HG03039 (cell line): Measurements from ENCODE around the gene ADAR.

Source experiments
- ATAC-seq: cut with Tn5 transposase; IDR thresholded peaks from one replicate; pipeline ENCODE4 v1.9.1; 2021; ENCODE audit warnings: mild to moderate bottlenecking, moderate library complexity; ENCODE audit not compliant: unreplicated experiment

ADAR gene

DNA sequence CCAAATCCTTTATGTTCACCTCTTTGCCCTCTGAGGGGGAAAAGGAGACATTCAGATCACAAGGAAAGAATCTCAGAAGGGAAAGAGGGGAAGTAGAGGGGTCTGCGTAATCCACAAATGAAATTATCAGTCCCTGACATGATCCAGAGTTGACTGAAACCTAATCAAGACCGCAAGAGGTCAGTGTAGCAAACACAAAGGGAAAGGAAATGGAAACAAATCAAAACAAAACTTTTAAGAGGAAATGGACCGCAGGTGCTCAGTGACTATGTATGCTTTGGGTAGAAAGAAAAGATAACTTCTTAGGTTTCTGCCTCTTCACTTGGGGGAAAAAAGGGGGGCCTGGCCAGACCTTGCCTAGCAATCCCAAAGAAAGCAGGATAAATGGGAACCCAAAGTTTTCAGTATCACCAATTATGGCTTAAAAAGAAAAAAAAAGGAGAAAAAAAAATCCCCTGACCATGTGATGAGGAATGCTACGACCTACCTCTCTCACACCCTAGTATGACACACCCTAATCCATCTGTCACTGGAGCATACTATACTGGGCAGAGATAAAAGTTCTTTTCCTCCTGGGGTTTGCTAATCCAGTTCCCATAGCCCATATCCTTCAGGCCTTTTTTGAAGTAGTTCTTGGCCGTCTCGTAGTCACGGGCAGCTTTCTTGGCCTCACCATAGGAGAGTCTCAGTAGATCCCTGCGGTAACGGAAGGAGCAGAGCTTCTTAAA is 23.6 kb downstream of the ADAR start:
- no peak for ATAC-seq

DNA sequence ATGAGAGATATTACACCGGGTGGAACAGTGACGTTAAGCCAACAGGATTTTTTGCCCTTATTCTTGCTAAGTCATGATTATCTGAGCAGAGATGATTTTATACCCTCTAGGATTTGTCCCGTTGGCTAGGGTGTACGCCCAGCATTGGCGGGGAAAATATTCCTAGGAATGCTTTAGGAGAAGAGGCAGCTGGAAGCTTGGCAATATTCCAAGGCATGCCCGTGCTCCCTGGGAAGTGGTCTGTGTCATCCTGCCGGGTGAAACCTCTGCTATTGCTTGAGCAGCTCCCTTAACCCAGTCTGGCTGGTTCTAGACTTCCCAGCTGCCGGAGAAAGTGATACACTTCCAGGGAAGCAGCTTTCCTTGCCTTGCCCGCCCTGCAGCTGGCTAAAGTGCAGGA is 24.2 kb downstream of the ADAR start:
- ATAC-seq: no peak

DNA sequence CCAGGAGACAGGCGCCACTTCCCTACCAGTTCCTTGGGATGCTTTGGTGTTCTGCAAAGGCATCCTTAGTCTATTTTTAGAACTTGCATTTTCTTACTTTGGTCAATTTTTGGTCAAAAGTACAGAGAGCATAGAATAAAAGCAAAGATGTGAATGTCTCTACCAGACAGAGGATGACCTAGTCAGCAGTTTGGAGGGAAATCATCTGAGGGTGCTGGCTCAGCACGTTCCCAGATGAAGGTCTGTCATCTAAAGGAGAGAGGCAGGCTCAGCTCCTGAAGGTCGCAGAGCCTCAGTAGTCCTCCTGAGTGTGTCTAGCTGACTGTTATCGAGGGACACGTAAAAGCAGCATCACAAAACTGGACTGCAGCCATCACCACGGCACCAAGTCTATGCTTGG is 25.1 kb downstream of the ADAR start:
- ATAC-seq: no peak

DNA sequence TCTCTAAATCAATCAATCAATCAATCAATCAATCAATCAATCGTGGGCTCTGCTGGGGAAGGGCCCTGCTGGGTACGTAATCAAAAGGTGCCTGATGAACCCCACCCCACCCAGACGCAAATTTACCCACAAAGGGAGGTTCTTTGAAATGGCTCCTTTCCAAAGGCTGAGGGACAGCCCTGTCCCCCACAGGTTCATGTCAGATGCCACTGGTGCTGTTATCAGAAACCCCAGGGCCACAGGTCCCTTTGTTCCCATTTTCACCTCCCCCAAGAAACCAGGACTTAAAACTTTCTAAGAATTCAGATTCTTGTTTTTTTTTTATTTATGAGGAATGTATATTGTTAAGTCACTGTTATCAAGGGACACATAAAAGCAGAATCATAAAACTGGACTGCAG is 26.2 kb downstream of the ADAR start:
- ATAC-seq: no peak

DNA sequence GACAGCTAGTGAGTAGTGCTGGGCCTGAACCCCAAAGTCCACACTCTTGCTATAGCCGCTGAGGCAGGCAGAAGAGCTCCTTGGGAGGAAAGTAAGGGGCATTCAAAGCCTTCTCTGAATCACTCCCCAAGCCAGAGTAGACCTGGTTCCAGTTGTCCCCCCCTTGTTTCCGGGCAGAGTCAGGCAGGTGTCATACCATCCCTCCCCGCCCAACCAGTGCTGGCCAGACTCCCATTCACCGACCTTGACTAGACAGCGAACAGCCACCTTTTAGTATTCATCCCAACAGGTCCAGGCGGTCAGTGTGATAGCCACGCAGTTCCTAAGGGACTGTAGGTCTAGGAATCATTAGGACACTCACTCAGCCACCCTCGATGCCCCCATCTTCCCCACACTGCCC is 28.6 kb downstream of the ADAR start:
- no peak for ATAC-seq

DNA sequence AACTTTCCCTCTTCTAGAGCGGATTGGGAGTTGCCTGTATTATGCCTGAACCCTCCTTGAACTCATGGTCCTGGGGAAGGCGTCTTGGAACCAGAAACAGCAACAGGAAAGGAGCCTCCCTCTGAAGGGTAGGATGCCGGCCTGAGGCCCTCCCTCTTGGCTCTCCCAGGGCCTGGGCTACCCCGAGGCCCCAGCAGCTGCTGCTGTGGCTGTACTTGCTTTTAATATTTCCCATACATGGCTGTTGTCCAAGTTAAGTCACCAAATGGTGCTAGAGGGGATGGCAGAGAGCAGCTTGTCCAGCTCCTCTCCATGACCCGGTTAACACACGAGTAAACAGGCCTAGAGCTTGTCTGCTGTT is 29.9 kb downstream of the ADAR start:
- ATAC-seq: no peak

DNA sequence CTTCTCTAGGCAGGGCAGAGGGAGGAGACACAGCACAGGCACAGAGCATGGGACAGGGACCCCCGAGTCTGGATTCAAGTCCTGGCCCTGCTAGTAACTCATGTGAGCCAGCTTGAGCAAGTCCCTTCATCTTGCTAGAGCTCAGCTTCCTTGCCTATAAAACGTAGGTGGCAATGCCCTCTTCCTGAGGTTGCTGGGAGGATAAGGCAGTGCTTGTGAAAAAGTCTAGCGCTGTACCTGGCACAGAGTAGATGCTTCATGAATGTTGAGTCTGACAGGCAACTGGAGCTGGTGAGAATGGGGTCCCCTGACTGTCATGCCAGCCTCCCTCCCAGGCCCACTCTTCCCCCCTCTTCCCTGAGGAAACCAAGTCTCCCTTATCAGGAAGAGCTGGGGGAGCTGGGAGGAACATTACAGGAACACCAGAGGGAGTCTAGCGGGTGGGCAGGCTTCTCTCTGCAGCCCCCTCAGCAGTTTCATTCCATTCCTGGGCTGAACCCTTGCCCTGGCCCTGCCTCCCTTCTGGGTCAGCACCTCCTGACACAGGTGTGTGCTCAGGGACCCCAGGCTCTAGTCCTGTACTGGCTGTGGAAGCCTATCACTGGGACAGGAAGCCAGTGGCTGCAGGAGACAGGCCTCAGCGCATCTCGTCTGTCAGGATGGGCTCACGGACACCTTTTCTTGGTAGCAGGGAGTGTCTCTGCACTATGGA is 30.5 kb downstream of the ADAR start:
- ATAC-seq: no peak

DNA sequence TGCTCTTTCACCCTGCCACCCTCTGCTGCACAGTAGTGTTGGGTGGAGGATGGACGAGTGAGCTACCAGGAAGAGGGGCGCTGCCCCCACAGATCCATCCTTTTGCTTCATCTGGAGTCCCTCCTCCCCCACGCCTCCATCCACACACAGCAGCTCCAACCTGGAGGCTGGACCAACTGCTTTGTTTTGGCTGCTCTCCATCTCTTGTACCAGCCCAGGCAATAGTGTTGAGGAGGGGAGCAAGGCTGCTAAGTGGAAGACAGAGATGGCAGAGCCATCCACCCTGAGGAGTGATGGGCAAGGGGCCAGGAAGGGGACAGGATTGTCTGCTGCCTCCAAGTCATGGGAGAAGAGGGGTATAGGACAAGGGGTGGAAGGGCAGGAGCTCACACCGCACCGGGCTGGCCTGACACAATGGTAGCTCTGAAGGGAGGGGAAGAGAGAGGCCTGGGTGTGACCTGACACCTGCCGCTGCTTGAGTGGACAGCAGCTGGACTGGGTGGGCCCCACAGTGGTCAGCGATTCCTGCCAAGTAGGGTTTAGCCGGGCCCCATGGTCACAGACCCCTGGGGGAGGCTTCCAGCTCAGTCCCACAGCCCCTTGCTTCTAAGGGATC is 31.9 kb downstream of the ADAR start:
- no peak for ATAC-seq

DNA sequence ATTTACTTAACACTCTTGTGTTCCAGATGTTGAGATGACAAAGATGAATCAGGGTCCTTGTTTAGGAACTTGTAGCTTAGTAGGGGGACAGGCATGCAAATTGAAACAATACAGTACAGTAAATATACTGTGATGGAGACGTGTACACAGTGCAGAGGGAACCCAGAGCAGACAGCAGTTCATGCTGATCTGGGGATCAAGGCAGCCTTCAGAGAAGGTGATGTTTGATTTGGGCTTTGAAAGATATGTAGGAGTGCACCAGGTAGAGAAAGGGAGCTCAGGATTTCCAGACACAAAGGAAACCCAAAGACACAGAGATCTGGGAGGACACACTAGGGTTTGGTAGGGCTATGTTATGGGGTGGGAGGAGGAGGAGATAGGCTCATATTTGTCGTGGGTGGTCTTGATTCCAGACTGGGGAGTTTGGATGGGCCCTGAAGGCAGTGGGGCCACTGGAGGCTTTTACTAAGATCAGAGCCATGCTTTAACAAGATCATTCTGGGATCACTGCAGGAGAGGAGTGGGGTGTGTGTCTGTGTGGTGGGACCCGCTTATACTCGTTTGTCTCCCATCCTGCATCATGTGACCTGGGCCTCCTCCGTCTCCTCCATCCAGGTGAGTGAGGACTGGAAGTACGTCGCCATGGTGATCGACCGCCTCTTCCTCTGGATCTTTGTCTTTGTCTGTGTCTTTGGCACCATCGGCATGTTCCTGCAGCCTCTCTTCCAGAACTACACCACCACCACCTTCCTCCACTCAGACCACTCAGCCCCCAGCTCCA is 32.6 kb downstream of the ADAR start:
- no peak for ATAC-seq

DNA sequence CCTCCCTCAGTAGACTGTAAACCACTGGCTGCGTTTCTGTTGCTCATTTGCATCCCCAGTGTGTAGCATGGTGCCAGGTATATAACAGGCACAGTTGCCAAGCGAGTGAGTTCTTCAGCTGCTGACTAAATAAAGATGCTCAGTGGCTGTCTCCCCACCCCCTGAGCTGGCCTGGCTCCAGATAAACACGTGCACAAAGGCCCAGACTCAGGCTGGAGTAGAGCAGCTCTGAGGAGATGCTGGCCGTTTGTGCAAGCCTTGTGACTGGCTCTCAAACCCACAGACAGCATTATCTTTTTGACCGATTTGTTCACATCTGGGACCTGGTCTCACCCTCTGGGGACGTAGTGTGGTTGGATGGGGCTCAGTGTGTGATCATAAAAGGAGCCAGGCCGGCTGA is 33.3 kb downstream of the ADAR start:
- no peak for ATAC-seq

DNA sequence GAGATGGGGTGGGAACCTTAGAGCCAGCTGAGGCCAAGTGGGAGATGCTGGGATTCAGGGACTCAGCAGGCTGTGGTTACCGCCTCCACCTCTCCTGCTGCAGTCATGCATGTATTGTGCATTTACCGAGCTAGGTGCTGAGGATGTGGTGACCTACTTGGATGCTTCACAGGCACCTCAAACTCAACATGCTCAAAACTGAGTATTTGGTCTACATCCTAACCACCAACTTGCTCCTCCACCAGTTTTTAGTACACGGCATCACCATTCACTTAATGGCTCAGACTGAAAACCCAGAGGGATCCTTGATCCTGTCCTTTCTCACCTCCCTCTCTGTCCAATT is 34.8 kb downstream of the ADAR start:
- no peak for ATAC-seq

DNA sequence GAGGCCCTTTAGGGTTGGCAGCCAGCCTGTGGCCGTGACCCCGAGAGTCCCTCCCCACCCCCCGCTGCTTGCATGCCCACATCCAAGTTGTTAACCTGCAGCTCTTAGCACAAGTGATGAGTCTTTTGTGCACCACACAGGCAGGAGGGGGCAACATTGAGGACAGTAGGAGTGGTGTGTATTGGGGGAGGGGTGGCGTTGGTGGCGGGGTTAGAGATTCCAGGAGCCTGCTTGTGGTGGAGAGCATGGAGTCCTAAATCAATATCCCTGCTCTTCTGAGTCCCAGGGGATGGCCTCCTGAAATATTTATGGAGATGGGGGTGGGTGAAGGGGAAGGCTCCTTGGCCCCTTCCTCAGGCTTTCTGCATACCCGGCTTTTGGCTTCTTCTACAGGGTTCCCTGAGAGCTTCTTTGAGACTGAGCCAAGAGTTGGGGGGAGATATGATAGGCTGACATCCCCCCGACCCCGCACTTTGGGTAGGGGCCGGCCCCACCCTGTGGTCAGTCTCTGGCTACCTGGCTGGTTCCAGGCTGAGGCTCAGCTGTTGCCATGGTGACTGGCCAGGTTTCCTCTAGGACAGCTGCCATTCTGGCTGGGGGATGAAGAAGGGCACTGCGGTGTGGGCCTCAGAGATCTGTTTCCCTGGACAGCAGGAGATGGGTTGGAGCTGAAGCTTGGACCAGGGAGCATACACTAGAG is 35.4 kb downstream of the ADAR start:
- no peak for ATAC-seq

DNA sequence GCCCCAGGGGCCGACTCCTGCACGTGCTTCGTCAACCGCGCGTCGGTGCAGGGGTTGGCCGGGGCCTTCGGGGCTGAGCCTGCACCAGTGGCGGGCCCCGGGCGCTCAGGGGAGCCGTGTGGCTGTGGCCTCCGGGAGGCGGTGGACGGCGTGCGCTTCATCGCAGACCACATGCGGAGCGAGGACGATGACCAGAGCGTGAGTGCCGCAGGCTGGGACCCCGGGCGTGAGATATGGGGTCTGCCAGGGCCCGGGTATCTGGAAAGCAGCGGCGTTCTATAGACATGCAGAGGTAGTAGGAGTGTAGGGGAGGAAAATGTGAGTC is 36.1 kb downstream of the ADAR start:
- ATAC-seq: no peak

DNA sequence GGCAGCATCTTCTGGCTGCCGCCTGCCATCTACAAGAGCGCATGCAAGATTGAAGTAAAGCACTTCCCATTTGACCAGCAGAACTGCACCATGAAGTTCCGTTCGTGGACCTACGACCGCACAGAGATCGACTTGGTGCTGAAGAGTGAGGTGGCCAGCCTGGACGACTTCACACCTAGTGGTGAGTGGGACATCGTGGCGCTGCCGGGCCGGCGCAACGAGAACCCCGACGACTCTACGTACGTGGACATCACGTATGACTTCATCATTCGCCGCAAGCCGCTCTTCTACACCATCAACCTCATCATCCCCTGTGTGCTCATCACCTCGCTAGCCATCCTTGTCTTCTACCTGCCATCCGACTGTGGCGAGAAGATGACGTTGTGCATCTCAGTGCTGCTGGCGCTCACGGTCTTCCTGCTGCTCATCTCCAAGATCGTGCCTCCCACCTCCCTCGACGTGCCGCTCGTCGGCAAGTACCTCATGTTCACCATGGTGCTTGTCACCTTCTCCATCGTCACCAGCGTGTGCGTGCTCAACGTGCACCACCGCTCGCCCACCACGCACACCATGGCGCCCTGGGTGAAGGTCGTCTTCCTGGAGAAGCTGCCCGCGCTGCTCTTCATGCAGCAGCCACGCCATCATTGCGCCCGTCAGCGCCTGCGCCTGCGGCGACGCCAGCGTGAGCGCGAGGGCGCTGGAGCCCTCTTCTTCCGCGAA is 36.6 kb downstream of the ADAR start:
- ATAC-seq: no peak

DNA sequence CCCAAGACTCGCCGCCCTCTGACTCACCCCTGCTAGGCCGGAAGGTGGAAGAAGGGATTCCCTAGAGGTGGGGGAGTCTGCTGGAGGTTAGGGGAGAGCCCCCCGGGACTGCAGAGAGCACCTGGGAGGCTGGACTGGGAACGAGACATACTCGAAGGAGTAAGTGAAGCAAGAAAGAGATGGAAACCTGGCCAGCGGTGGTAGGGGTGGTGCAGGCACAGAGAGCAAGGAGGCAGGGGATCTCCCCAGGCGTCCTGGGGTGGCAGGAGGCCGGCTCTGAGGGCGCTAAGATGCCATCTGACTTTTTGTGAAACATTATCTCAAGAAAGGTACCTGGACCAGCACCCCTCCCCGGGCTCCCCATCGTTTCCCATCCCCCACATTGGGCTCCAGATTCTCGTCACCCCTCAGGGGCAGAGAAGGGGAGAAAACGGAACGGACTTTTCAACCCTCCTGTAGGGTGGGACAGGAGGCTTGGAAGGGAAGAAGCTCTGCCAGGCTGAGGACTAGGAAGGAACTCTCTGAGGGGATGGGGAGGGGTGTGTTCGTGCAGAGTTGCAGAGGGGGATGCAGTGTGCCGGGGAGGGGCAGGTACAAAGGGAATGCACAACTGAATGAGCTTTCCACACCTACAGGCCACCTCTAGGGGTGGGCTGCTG is 39.7 kb downstream of the ADAR start:
- no peak for ATAC-seq

DNA sequence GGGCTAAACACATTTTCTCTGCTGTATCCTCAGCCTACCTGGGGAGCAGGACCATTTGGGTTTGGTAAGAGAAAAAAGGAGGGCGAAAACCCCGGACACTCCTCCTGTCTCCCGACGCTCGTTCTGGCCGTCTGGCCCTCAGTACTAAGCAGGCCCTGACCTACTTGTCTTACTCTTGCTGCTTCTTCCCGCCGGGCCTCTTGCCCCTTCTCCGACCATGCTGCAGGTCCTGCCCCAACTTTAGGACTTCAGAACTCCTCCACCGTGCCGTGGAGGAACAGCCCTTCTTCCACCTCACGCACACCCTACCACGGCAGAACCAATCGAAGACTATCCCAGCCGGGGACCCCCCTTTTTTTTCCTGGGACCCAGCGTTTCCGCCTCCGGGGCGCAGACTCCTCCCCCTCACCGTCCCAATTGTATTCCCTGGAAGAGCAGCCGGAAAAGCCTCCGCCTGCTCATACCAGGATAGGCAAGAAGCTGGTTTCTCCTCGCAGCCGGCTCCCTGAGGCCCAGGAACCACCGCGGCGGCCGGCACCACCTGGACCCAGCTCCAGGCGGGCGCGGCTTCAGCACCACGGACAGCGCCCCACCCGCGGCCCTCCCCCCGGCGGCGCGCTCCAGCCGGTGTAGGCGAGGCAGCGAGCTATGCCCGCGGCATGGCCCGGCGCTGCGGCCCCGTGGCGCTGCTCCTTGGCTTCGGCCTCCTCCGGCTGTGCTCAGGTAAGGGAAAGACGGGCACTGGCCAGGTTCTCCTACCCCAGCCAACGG is 40.4 kb downstream of the ADAR start, which contains the start of gene CHRNB2:
TSS of gene CHRNB2 (plus strand) at position 393 of the 771 bp plus-strand sequence. CDS start at position 660, 267 bp downstream.
- ATAC-seq: no peak

DNA sequence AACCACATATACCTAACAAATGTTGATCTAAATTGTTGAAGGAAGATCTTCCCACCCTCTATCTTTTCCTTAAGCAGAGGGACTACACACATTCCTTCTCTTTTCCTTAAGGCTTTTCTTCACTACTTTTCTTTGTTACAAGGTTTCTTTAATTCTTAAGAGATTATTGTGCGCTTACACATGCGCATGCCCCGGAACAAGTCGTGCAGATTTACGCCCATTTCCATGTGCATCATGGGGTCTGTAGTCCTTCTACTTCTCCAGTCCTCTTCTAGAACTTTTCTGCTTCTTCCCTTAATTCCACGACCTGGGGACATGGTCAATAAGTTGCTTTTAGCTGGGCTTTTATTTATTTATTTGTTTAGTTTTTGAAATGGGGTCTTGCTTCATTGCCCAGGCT is 42.1 kb downstream of the ADAR start:
- ATAC-seq: no peak

DNA sequence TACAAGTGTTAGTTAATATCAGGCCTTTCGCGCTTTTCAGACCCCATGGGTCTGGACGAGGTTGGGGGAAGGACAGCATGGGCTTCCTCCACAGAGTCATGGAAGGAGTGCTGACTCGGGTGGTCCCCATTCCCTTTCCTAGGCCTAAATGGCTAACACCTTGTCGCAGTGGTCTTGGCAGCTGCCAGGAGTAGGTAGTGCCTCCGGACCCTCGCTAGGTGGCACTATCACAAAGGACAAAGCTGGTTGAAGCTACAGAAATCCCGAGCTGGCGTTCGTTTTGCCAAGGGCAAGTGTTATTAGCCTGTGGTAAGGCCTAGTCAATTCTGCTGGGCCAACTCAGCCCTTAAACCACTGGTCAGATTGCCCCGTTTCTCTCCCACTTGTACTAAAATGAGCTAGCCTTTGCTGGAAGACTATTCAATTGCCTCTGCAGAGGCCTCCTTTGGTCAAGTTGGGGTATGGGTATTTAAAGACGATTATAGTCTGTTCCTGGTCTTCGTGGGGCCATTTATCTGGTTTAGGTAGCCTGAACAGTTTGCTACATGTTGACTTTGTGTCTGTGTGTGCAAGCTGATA is 48.4 kb downstream of the ADAR start:
- ATAC-seq: peak; percentile 39
